Sigmoid colon (tissue), 4 donors: Measurements from ENCODE around the gene RAB3IL1.

Experiments used
- POLR2A ChIP-seq, 2 donors: fragments of 450-650 bp; IDR thresholded peaks; one replicate each; pipeline ENCODE4 v1.6.1; 2016; ENCODE audit warnings: antibody characterized with exemption in 2 of 2, mild to moderate bottlenecking in 2 of 2, moderate library complexity in 2 of 2
- POLR2AphosphoS5 ChIP-seq, 4 donors: sonication (generic); formaldehyde crosslinking; IDR thresholded peaks; one replicate each; pipeline ENCODE4 v1.6.1; 2017; ENCODE audit warnings: antibody characterized with exemption in 4 of 4
- TF ChIP-seq, protein P1 (sequence below), 4 experiments: fragments of 450-650 bp in 3 of 4; fragments of 200-600 bp in 1 of 4; IDR thresholded peaks; one replicate each; pipeline ENCODE4 v1.5.1; 2016 to 2019; ENCODE audit warnings: antibody characterized with exemption in 4 of 4, mild to moderate bottlenecking in 3 of 4, moderate library complexity in 2 of 4

DNA sequence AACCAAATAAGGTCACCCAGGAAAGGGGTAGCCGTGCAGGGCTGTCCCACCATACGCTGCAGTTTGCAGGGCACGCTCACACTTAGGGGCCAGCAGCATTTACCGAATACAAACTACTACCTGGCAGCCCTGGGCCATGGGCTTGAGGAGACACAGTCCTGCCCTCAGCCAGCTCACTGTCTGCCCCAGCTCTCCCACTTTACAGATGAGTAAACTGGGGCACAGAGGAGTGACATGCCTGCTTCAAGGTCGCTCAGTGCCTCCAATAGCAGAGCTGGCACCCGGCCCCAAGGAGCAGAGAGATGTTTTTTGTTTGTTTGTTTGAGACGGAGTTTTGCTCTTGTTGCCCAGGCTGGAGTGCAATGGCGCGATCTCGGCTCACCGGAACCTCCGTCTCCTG, 28.8 kb downstream of the RAB3IL1 start:
- TF ChIP-seq, protein P1, sequence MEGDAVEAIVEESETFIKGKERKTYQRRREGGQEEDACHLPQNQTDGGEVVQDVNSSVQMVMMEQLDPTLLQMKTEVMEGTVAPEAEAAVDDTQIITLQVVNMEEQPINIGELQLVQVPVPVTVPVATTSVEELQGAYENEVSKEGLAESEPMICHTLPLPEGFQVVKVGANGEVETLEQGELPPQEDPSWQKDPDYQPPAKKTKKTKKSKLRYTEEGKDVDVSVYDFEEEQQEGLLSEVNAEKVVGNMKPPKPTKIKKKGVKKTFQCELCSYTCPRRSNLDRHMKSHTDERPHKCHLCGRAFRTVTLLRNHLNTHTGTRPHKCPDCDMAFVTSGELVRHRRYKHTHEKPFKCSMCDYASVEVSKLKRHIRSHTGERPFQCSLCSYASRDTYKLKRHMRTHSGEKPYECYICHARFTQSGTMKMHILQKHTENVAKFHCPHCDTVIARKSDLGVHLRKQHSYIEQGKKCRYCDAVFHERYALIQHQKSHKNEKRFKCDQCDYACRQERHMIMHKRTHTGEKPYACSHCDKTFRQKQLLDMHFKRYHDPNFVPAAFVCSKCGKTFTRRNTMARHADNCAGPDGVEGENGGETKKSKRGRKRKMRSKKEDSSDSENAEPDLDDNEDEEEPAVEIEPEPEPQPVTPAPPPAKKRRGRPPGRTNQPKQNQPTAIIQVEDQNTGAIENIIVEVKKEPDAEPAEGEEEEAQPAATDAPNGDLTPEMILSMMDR (IDR thresholded peaks at IDR 0.05), result no peak
- TF ChIP-seq POLR2AphosphoS5 (IDR thresholded peaks at IDR 0.05), result no peak
- no peak for TF ChIP-seq POLR2A (IDR thresholded peaks at IDR 0.05)
